T-helper 2 cell treated with Interferon-gamma antibody and Interleukin-4, amounts not matched to agents 100 ng/mL and 5 ng/mL, for 36 hours (primary cell): Measurements from ENCODE around the gene TPH2. TPM values are rescaled to one million over a fixed set of nuclear protein-coding genes. Genes with fewer than 3 reads are reported as not detected.

Experiments
- intact Hi-C: fragments of 100-400 bp; cut with micrococcal nuclease; formaldehyde crosslinking; loops from one replicate; pipeline ENCODE4 v1.15.1; 2023
- total RNA-seq: library from RNA; stranded (reverse); gene quantifications from 2 replicates; pipeline ENCODE4 v1.2.3, GENCODE V29; 2022

TPH2 gene
- total RNA-seq, 1 donor from 2014 or later: not detected

DNA sequence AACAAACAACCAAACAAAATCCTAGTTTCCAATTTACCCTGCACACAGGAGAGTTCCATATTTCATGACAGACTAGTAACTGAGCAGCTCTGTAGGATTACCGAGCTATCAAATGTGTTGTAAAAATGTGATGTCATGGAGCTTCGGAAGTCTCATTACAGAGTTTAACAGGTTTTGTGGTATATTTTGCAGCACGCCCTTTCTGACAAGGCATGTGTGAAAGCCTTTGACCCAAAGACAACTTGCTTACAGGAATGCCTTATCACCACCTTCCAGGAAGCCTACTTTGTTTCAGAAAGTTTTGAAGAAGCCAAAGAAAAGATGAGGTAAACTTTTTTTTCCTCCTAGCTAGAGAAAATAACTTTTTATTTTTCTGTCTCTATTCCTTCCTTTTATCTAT, 92.4 kb downstream of the TPH2 start:
- intact Hi-C loops: no loop called here

DNA sequence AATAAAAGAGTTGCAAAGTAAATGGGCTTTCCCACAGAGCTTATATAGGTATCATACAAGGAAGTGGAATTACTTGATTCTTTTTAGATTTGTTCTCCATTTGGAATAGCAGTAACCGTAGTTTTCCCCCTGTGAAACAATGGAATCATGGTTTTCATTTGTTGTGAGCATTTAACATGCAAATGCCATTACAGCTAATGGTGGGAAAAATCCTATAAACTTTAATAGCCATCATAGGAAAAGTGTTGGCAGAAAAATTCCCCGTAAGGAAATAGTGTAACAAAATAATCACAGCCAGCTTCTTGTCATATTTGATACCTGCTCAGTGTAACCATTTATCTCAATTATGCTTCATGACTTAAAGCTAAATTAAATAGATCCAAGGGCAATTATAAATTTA, 95.3 kb downstream of the TPH2 start:
- intact Hi-C loops: no loop called here

DNA sequence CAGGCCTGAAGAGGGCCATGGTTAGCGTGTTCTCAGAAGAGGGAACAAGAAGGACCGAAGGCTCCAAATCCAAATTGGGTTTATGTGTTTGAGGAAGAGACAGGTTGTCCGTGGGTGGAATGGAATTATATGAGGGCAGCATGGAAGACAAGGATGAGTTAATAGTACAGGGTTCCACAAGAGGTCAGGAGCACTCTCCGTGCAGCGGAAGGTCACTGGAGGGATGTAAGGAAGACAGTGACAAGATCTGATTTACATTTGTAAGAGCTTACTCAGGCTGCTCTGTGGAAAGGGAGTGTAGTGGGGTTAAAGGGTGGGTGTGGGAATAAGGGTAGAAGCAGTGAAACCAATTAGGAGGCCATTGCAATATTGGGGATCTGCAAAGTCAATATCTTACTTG, 97.0 kb downstream of the TPH2 start:
- intact Hi-C loops: no loop called here

DNA sequence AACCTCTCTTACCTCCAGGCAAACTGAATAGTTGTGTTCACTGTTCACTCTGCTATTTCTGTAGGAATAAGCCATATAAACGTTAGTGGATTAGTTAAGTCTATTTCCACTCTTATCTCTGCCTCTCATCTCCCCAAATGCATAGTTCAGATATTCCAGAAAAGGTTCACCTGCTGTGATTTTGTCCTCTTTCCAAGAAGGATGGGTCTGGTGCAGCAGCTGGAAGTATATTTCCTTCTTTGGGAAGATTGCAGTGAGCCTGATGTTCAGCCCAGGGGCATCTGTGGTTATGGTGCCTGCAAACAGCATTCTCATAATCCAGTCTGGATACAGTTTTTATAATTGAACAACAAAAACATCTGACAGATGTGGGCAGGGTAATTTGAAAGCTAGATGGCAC, 97.7 kb downstream of the TPH2 start:
- intact Hi-C loops: no loop called here

DNA sequence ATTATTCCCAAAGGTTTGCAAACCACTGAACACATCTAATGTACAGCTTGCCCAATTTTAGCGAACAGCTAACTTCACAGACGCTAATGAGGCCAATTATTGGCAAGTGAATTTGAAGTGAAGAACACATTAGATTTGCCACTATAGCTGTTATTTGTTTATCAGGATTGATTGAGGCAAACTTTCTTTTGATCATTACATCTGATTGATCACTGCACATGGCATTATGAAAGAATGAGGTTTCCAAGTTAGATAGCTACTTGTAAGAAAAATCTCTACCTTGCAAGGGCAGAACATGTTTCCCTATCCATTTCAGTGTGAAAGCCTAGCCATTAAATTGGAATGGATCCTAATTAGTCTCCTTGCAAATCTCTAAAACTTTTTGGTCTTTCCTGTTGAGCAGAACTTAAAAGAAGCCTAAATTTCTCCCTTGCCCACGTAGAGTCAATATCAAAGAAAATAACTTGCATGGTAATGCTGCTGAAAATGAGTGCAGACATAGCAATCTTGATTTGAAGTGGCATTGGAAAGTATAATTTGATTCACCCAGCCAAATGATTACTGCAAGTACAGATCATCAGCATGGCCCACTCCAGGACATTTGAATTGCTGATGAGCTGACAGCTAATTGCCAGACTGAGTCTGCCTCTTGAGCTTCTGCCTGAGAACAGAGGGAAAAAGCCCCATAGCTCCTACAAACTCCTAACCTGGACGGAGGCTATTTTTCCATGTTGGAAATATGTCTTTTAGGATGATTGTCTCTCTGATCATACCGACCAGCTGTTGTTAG, 98.6 kb downstream of the TPH2 start:
- intact Hi-C loops: no loop called here

DNA sequence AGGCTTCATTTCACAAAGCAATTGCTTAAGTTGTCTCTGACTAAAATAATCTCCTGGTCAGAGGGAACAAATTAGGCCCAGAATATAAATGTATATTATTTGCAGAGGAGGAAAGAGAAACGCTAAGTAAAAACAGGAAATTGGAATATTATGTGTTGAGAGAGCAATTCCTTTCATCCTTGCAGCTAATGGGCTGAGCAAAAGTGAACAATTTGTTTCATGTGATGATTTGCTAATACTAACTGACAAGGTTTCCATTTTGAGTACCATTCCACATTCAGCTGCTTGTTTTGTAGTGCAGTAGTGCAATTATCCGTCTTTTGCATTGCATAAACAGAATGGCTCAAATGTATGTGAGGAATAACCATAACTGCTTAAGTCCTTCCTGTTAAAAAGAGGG, 103.2 kb downstream of the TPH2 start:
- intact Hi-C loops: no loop called here

DNA sequence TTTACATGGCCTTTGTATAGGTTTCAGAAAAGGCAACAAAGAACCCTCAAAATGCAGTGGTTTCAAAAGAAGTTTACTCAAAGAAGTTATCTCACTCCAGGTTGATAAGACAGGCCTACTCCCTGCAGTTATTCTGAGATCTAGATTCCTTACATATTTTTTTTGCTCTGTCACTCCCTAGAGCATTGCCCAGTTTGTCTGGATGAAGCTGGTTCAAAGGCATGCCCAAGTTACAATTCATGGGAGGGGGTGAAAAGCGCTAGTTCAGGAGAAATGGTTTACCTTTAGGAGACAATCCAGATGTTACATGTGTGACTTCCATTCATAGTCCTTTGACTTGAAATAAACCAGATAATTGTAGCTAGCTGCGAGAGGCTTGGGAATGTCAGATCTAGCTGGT, 115.0 kb downstream of the TPH2 start:
- intact Hi-C loops: no loop called here

DNA sequence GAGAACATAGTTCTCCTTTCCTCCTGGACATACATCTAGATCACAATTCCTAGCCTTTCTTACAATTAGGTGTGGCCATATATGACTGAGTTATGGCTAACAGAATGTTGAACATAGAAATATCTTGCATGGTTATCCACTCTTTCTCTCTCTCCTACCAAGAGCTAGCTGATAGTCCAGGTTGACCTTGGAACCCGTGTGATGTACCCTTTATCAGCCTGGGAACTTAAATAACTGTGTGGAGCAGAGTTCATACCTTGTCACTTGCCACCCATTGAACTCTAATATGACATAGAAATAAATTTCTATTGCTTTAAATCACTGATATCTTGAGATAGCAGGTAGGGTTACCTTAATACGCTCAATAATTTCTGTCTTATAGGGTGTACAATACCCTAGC, 115.9 kb downstream of the TPH2 start:
- intact Hi-C loops: no loop called here

DNA sequence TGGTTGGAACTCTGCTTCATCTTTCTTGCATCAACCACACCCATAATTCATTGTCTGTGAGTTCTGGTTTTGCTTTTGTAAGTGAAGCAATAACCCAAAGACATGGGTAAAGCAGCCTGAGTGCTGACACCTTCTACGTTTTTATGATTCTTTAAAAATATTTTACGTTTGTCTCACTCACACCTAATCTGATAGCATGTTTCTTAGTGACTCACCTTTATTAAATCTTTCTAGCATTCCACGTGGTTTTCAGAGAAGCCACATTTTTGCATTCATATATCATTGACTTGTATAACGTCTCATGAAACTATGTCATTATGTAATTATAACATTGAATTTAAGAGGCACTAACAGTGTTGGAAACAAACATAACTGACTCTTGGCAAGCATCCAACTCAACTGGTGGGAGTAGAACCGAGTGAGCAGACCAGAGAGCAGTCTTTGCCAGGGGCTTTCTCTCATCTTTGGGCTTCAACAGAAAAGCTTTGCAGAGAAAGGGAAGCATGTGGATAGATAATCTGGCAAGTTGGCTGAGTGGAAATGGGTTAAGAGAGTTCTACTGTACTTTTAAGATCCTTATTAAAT, 118.8 kb downstream of the TPH2 start:
- intact Hi-C loops: no loop called here

DNA sequence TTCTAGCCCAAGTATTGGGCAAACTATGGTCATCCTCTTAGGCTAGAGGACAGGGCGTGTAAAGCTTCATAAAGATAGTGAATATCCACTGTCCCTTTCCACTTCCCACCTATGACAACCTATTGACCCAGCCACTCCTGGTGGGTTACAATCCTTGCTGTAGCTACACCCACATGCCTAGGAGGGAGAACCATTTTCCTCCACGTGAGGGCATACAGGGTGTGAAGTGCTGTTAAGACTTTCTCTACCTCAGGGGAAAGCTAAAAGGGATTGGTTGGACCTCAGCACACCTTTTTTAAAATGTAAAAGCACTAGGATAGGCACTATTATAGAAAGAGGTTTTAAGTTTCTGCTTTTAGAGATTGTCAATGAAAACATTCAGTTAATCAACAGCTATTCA, 124.4 kb downstream of the TPH2 start:
- intact Hi-C loops: no loop called here

DNA sequence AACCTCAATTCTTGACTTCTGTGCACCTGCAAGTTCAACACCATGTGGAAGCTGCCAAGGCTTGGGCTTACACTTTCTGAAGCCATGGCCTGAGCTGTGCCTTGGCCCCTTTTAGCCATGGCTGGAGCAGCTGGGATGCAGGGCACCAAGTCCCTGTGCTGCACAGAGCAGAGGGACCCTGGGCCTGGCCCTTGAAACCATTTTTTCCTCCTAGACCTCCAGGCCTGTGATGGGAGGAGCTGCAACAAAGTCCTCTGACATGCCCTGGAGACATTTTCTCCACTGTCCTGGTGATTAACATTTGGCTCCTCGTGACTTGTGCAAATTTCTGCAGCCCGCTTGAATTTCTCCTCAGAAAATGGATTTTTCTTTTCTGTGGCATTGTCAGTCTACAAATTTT, 132.4 kb downstream of the TPH2 start:
- intact Hi-C loops: no loop called here

DNA sequence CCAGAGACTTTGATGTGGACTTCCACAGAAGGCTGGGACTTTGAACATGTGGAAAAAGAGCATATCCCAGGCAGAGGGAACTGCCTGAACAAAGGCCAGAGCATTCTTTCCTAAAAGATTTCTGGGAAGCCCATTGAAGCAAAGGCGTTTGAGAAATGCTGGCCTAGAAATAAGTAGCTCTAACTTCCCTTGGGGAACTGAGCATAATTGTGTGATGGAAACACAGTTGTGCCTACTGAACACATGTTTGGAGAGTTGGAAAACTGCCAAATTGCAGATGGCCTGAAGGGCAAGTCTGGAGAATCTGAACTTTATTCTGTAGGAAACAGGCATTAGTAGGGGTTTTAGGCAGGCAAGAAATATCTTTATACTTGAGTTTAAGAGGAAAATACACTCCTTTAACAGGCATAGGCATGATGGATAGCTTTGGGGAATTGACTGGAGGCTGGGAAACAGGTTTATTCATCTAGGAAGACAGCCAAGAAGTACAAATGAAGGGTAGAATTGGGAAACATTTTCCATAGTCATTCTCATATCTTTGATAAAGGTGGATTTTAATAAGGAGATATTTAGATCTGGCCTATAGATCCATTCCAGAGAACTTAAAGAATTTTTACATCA, 134.1 kb downstream of the TPH2 start:
- intact Hi-C loops: no loop called here

DNA sequence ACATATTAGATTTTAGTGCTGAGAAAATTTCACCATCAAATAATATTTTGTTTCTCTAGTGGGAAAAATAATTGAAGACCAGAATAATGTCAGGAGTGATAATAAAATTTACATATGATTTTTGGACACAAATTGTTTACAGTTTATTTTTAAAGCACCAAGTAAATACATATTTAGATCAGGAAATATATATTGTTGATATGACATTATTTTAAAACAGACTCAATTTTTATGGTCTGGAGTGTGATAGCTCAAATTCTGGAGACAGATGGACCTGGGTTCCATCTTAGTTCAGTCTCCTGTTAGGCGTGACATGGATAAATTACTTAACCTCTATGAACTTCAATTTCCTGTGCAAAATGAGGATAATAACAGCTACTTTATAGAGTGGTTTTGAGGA, 135.4 kb downstream of the TPH2 start:
- intact Hi-C loops: no loop called here

DNA sequence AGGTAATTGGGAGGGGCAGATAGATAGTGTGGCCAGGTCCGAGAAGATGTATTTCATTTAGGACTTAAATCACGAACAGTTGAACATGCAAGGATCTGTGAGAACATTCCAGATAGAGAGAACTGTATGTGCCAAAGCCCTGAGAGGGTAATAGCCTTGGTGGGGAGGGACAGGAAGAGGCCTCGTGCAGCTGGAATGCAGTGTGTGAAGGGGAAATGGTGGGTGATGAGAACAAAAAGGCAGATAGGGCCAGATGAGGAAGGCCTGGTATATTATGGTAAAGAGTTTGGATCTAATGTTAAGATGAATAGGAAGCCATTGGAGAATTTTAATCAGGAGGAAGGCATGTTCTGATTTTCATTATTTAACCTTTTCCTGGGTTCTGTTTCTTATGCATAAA, 136.3 kb downstream of the TPH2 start:
- intact Hi-C loops: no loop called here

DNA sequence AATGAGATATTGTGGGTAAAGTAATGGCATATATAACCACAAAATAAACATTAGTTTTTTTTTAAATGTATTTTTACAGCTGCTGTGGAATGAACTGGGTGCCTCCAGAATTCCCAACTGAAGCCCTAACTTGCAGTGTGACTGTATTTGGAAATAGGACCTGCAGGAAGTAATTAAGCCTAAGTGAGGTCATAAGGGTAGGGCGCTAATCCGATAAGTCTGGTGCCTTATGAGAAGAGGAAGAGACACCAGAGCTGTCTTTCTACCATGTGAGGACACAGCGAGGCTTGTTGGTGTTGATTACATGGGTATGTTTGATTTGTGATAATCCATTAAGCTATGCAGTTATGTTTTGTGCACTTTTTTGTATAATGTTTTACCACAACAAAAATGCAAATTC, 136.8 kb downstream of the TPH2 start:
- intact Hi-C loops: no loop called here

DNA sequence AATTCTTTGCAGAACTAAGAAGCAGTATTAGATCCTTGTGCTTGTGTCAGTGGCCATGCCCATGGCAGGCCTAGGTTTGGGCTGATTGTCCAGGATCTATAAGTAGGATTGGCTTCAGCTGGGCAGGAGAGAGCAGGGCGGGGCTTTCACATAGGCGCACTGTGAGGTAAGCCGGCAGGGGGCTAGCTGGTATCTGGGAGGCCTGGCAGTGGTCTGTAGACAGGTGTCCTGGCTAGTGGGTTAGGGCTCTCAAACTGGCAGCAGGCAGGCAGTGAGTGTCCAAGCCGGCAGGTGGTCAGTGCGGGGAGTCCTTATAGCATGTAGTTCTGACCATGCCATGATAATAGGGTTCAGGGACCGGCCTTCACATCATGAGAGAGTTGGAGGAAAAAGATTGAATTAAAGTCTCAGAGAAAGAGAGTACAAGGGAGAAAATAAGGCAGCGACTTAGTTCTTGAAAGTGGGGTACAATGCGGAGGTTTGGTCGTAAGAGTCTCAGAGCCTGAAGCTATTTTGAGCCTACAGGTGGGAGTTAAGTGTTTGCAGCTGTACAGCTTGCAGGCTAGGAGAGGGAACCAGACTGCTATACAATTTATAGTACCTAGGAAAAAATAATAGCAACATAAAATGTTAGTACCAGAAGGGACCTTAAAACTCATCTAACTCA, 137.4 kb downstream of the TPH2 start:
- intact Hi-C loops: no loop called here

DNA sequence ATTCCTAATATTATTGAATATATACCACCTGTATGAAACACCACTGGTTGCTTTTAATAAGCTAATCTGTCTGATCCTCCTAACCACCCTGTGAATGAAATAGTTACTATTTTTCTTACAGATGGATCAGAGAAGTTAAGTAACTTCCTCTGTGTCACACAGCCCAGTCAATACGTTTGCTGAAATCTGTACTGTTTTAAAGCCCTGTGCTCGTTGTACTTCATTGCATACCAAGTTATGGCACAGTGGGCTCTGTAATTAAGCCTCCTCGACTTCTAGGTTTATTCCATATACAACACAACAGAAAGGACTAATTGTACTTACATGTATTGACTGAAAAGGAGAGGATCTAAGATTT, 137.9 kb downstream of the TPH2 start:
- intact Hi-C loops: no loop called here

DNA sequence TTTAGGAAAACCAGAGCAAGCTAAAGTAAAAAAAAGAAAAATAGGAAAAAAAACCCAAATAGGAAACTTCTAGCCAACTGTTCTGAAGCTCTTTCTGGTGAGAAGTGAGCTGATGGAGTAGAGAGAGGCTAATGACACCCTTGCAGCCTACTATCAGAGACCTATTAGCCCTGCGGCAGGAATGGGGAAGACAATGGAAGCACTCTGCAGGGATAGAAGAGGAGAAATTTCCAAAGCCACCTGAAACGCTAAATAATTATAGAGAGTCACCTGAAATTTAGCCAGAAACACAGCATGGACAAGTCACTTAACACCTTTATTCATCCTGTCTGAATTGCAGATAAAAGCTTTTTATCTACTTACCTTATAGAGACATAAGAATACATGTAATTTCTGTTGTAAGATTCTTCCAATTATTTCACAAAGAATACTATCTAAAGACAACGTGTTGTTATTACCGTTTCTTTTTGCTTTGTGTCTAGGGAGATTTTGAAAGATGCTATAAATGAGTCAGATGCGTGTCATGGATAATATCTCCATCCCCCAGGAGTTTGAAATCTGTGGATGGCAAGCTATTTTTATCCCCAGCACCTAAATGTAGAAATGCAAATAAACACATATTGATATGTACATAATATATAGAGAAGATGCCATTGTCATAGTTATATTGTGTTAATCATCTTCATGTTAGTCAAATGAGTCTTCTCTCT, 138.6 kb downstream of the TPH2 start:
- intact Hi-C loops: no loop called here

DNA sequence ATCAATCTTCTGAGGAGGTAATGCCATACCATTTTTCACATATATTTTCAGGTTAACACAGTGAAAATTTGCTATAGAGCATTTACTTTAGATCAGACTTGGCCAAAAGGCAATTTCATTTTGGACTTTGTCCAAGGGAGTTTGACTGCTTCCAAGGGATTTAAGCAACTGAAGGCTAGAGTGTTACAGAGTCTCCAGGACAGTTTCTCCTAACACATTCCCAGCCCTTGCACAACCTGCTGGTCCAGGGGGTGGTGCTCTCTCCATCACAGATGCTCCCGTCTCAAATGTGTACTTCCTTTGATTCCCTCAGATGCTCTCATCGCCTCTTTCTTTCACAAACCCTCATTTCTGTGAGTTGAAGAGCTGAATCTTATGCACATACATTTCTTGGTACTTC, 143.1 kb downstream of the TPH2 start:
- intact Hi-C loops: no loop called here
